Keratinocyte (primary cell): Measurements from ENCODE around the gene CHRDL1. TPM values are rescaled to one million over a fixed set of nuclear protein-coding genes. Genes with fewer than 3 reads are reported as not detected.

Source experiments
- DNase-seq: peaks from one replicate; pipeline ENCODE4 v3.0.0-alpha.2; 2011; ENCODE audit warnings: low read depth, missing footprints, low spot score
- FAIRE-seq: peaks from 2 replicates; lab custom pipeline; 2011; peaks lifted over from hg19 to GRCh38; lab: Jason Lieb, UNC
- H2AFZ ChIP-seq: 2 replicates; pipeline ENCODE4 v1.6.0; 2012; ENCODE audit warnings: low read length, control low read depth, inconsistent platforms; ENCODE audit not compliant: control insufficient read depth
- H3K27ac ChIP-seq: 2 replicates; pipeline ENCODE4 v1.5.1; 2011; ENCODE audit warnings: low read length; ENCODE audit not compliant: control insufficient read depth, insufficient read depth
- H3K27me3 ChIP-seq: 3 replicates; pipeline ENCODE4 v1.6.0; 2011; ENCODE audit warnings: low read length; ENCODE audit not compliant: control insufficient read depth, insufficient read depth; ENCODE audit errors: extremely low read depth
- H3K36me3 ChIP-seq, 2 experiments: 2 replicates in 1 of 2; 3 replicates in 1 of 2; pipeline ENCODE4 v1.5.1; 2011; ENCODE audit warnings: low read length in 2 of 2, mild to moderate bottlenecking in 1 of 2; ENCODE audit not compliant: control insufficient read depth in 2 of 2, insufficient read depth in 2 of 2; ENCODE audit errors: extremely low read depth in 1 of 2
- H3K4me1 ChIP-seq: 3 replicates; pipeline ENCODE4 v1.5.1; 2011; ENCODE audit warnings: low read length; ENCODE audit not compliant: control insufficient read depth, insufficient read depth; ENCODE audit errors: extremely low read depth
- H3K4me2 ChIP-seq: 3 replicates; pipeline ENCODE4 v1.6.0; 2011; ENCODE audit warnings: low read depth, low read length; ENCODE audit not compliant: control insufficient read depth, insufficient read depth; ENCODE audit errors: extremely low read depth
- H3K4me3 ChIP-seq, 3 experiments: fragments of 200-600 bp in 1 of 3; sonication (generic) in 1 of 3; 2 replicates in 2 of 3; 3 replicates in 1 of 3; pipeline ENCODE4 v1.5.1; 2011 to 2016; ENCODE audit warnings: low read length in 3 of 3, mild to moderate bottlenecking in 3 of 3, control low read depth in 2 of 3, inconsistent platforms in 1 of 3, low read depth in 1 of 3, mixed read lengths in 1 of 3, mixed run types in 1 of 3, moderate library complexity in 1 of 3; ENCODE audit not compliant: control insufficient read depth in 2 of 3, insufficient read depth in 2 of 3; ENCODE audit errors: extremely low read depth in 1 of 3
- H3K79me2 ChIP-seq: 2 replicates; pipeline ENCODE4 v1.6.0; 2012; ENCODE audit warnings: low read length; ENCODE audit not compliant: control insufficient read depth, insufficient read depth
- H3K9ac ChIP-seq: 3 replicates; pipeline ENCODE4 v1.6.0; 2011; ENCODE audit warnings: low read length; ENCODE audit not compliant: control insufficient read depth, insufficient read depth; ENCODE audit errors: extremely low read depth
- H3K9me1 ChIP-seq: 3 replicates; pipeline ENCODE4 v1.6.0; 2011; ENCODE audit warnings: low read length; ENCODE audit not compliant: control insufficient read depth, insufficient read depth; ENCODE audit errors: extremely low read depth
- H3K9me3 ChIP-seq: 2 replicates; pipeline ENCODE4 v1.5.1; 2012; ENCODE audit warnings: low read depth, low read length; ENCODE audit not compliant: control insufficient read depth
- H4K20me1 ChIP-seq: 3 replicates; pipeline ENCODE4 v1.6.0; 2011; ENCODE audit warnings: low read length; ENCODE audit not compliant: control insufficient read depth, insufficient read depth; ENCODE audit errors: extremely low read depth
- EZH2 ChIP-seq: IDR thresholded peaks from one replicate; pipeline ENCODE4 v1.6.1; 2012; ENCODE audit warnings: inconsistent platforms, mild to moderate bottlenecking, low read length, moderate library complexity
- dilution Hi-C: fragments of 300-500 bp; cut with MboI; formaldehyde crosslinking; loops from one replicate; pipeline ENCODE4 v1.7.0; 2020; ENCODE audit warnings: low sequenced_read_pairs; ENCODE audit not compliant: extremely low pct_ligation_motif_present
- polyA plus RNA-seq, 5 experiments: library from polyadenylated mRNA; depleted of rRNA in 3 of 5; stranded (reverse) in 3 of 5; stranded (forward) in 1 of 5; unstranded in 1 of 5; fragments of >200 nt; gene quantifications; 1 replicate in 1 of 5; 2 replicates in 3 of 5; 3 replicates in 1 of 5; pipeline versions ENCODE4 v1.2.1 to v1.2.3, GENCODE V29; 2011 to 2012; ENCODE audit warnings: missing spikeins in 2 of 5, low read depth in 1 of 5, low replicate concordance in 1 of 5
- TF ChIP-seq, protein P1 (sequence below), 3 experiments: IDR thresholded peaks in 1 of 3; conservative IDR thresholded peaks in 1 of 3; optimal IDR thresholded peaks in 1 of 3; 2 replicates in 2 of 3; 3 replicates in 1 of 3; pipeline versions ENCODE3 to v1.5.1; 2011; ENCODE audit warnings: low read length in 3 of 3, mild to moderate bottlenecking in 3 of 3, moderate library complexity in 2 of 3, control low read depth in 1 of 3, inconsistent platforms in 1 of 3; ENCODE audit not compliant: insufficient read depth in 2 of 3; ENCODE audit errors: extremely low read depth in 1 of 3

CHRDL1 gene
- polyA plus RNA-seq, 1 donor (not counting 4 experiments of a cell fraction or from before 2014, with no cell fraction given) = not detected

- no peak overlapping the region for H2AFZ ChIP-seq
- TF ChIP-seq, protein P1, sequence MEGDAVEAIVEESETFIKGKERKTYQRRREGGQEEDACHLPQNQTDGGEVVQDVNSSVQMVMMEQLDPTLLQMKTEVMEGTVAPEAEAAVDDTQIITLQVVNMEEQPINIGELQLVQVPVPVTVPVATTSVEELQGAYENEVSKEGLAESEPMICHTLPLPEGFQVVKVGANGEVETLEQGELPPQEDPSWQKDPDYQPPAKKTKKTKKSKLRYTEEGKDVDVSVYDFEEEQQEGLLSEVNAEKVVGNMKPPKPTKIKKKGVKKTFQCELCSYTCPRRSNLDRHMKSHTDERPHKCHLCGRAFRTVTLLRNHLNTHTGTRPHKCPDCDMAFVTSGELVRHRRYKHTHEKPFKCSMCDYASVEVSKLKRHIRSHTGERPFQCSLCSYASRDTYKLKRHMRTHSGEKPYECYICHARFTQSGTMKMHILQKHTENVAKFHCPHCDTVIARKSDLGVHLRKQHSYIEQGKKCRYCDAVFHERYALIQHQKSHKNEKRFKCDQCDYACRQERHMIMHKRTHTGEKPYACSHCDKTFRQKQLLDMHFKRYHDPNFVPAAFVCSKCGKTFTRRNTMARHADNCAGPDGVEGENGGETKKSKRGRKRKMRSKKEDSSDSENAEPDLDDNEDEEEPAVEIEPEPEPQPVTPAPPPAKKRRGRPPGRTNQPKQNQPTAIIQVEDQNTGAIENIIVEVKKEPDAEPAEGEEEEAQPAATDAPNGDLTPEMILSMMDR (optimal IDR thresholded peaks at IDR 0.05 in 1 of 3, IDR thresholded peaks at IDR 0.05 in 1 of 3, conservative IDR thresholded peaks at IDR 0.05 in 1 of 3; ENCODE audit: extremely low read depth in 1 of 3, insufficient read depth in 2 of 3, low read length in 3 of 3) = no peak
- TF ChIP-seq EZH2 = no peak
- no peak overlapping the region for H3K9ac ChIP-seq
- H3K36me3 ChIP-seq = no peaks in the 10 kb centered on the region
- no peak overlapping the region for H3K4me2 ChIP-seq
- DNase-seq (no peak), FAIRE-seq (no peak)
- H3K79me2 ChIP-seq = no peaks in the 10 kb centered on the region
- H3K9me3 ChIP-seq = no peaks in the 10 kb centered on the region
- H4K20me1 ChIP-seq = no peaks in the 10 kb centered on the region
- H3K27ac ChIP-seq = no peak overlapping the region
- H3K9me1 ChIP-seq = no peaks in the 10 kb centered on the region
- no peak overlapping the region for H3K4me3 ChIP-seq
- dilution Hi-C loops = no loop called here
- H3K27me3 ChIP-seq = no peaks in the 10 kb centered on the region
- H3K4me1 ChIP-seq = no peaks in the 10 kb centered on the region
These were observed 7.9 kb upstream of the CHRDL1 start for GRCh38 chrX:110803506-110803905.

- dilution Hi-C loops = no loop called here
- Histone ChIP-seq H3K4me3 (no peak overlapping the region), H3K9ac (no peak overlapping the region), H3K79me2 (no peaks in the 10 kb centered on the region), H4K20me1 (no peaks in the 10 kb centered on the region), H2AFZ (no peak overlapping the region), H3K4me1 (no peaks in the 10 kb centered on the region), H3K9me1 (no peaks in the 10 kb centered on the region), H3K9me3 (no peaks in the 10 kb centered on the region), H3K27ac (no peak overlapping the region), H3K4me2 (no peak overlapping the region), H3K27me3 (peaks cover 30% of the 10 kb centered on the region), H3K36me3 (no peaks in the 10 kb centered on the region)
- DNase-seq (no peak), FAIRE-seq (no peak)
- no peak for TF ChIP-seq EZH2
- TF ChIP-seq, protein P1 (optimal IDR thresholded peaks at IDR 0.05 in 1 of 3, IDR thresholded peaks at IDR 0.05 in 1 of 3, conservative IDR thresholded peaks at IDR 0.05 in 1 of 3; ENCODE audit: extremely low read depth in 1 of 3, insufficient read depth in 2 of 3, low read length in 3 of 3) = no peak
These were observed 735 bp upstream of the CHRDL1 start for GRCh38 chrX:110796407-110796697.
